T47D (cell line): ENCODE measurements around the gene ANKRD10.

Experiments used
- DNase-seq, 2 experiments: peaks; one replicate each; pipeline versions ENCODE4 v3.0.0 to v3.0.0-alpha.2; 2011 to 2012; ENCODE audit warnings: low read depth in 1 of 2, low spot score in 1 of 2
- JUND ChIP-seq: IDR thresholded peaks from 2 replicates; pipeline ENCODE4 v1.6.1; 2012; ENCODE audit warnings: low read depth
- in situ Hi-C: cut with HindIII; loops from 2 replicates; pipeline ENCODE4 v1.10.0; 2016; ENCODE audit warnings: low sequenced_read_pairs, low pct_unique_long_range_greater_than_20kb

Gene ANKRD10

GRCh38 chr13:110832531-110832930 is 82.3 kb downstream of the ANKRD10 start:
- TF ChIP-seq JUND = no peak

DNA sequence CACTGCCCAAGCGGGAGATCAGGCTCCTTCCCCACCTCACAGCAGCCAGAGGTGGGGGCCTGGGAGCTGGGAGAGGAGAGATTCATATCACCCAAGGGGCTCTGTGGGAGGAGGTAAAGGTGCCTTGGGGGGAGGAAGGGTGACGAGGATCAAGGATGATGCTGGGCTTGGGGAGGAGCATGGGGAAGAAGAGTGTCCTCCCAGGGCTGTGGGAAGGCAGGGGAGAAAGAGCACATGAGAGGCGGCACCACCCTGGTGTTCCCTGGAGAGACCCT is 82.7 kb downstream of the ANKRD10 start:
- in situ Hi-C loops = no loop called here
- TF ChIP-seq JUND = no peak
- no peak for DNase-seq

More at GRCh38 chr13:110832531-110832930, 82.3 kb downstream of the ANKRD10 start:
- in situ Hi-C loops = no loop called here
- DNase-seq = no peak

DNA sequence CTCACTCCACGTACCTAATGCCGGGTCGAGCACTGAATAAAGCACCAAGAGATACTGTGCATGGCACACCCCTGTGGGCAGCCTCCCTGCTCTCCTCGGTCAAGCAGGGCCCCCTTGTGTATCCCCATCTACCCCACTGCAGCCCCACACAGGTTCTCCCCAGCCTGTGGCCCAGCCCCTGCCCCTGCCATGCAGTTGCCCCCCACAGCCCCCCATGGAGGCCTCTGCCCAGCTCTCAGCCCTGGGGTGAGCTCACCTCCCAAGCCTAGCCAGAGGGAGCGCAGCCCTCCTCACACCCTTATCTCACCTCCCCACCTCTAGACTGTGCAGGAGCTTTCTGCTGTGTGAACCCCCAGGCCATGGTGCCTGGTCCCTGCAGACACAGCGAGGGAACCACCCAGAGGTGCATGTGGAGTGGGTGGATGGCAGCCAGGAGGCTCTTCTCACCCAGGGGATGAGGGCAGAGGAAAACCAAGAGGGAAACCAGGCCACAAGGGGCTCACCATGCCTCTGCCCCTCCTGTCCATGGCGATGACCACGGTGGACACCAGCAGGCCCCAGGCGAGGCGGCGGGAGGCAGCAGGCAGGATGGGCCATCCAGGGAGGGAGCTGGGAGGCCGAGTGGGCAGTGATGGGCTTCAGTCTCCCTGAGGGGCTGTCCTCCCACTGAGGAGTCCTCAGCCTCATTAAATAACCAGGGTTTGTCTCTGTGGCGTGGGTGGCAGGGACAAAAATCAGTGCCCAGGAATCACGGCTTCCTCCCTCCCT is 83.2 kb downstream of the ANKRD10 start:
- in situ Hi-C loops = no loop called here
- DNase-seq = no peak
- TF ChIP-seq JUND = no peak

DNA sequence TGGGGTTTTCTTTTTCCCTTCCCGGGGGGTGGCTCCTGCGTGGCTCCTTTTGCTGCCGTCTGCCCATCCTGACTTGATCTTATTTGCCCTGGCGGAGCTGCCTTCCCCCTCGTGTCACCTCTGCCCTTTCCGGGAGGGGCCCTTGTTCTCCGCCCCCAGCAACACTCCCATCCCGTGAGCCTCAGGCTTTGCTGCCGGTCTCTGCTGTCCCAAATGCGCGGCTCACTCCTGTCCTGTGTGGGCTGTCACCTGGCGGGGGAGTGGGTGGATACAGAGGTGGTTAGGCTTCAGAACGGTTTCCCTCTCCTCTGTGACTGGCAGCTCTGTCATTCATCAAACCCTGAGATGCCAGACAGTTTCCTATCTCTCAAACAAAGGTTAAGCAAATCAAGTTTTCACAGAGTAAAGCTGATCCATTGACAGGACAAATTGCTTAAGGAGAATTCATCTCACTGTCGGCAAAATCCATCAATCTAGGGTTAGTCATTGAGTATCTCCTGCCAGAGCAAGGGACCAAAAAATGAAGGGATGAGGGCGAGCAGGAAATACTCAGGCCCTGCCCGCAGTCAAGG is 84.0 kb downstream of the ANKRD10 start:
- TF ChIP-seq JUND = no peak
- in situ Hi-C loops = no loop called here
- DNase-seq = no peak

DNA sequence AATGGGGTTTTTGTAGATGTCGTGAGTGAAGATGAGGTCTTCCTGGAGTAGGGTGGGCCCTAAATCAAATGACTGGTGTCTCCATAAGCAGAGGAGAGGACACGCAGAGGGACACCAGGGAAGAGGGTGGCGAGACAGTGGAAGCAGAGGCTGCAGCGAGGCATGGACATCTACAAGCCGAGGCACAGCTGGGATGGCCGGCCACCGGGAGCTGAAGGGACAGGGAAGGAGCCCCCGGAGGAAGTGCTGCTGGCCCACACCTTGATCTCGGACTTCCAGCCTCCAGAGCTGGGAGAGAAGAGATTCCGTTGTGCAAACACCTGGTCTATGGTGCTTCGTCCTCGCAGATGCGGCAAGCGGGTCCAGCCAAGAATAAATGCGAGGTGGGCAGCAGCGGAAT is 84.5 kb downstream of the ANKRD10 start:
- TF ChIP-seq JUND = no peak
- in situ Hi-C loops = no loop called here
- DNase-seq = no peak

DNA sequence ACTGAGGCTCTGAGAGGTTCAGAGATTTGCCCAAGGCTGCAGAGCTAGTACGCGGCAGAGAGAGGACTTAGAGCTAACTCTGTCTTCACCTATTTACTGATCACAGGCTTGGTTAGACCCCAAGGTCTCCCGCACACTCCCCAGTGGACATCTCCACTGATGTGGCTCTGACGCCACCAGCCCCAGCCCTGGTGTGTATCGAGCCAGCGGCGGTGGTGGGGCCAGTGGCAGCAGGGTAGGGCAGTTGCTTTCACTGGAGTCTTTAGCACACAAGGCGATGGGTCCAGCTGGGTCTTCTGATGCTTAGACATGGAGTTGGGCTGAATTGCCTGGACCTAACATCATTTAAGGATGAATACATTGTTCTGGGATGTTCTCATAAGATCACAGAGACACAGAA is 85.4 kb downstream of the ANKRD10 start:
- in situ Hi-C loops = no loop called here
- DNase-seq = no peak
- TF ChIP-seq JUND = no peak

DNA sequence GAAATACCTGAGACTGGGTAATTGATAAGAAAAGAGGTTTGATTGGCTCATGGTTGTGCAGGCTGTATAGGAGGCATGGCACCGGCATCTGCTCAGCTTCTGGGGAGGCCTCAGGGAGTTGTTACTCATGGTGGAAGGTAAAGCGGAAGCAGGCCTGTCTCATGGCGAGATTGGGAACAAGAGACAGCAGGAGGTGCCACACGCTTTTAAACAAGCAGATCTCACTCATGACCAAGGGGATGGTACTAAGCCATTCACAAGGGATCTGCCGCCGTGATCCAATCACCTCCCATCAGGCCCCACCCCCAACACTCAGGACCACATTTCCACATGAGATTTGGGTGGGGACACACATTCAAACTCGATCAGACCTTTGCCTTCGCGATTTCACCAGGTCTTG is 86.2 kb downstream of the ANKRD10 start:
- no peak for TF ChIP-seq JUND
- no peak for DNase-seq
- in situ Hi-C loops = no loop called here
